Esophagus squamous epithelium (tissue), 5 donors: ENCODE results near the gene MLH3. TPM values are rescaled to one million over a fixed set of nuclear protein-coding genes. Genes with fewer than 3 reads are reported as not detected.
A peak's percentile ranks its signal among the peaks of the same experiment; 100 is the strongest.

Experiments used
- DNase-seq: peaks from one replicate; lab custom pipeline; 2025; lab: John Stamatoyannopoulos, UW
- H3K27ac ChIP-seq, 4 donors: fragments of 200-600 bp; sonication (generic); one replicate each; pipeline ENCODE4 v1.5.1; 2016 to 2019; ENCODE audit warnings: mild to moderate bottlenecking in 1 of 4
- H3K27me3 ChIP-seq, 4 donors: fragments of 200-600 bp; sonication (generic); 1 replicate in 3 of 4; 2 replicates in 1 of 4; pipeline versions ENCODE4 v1.5.1 to v1.6.0; 2017 to 2021; ENCODE audit warnings: antibody characterized with exemption in 1 of 4
- H3K36me3 ChIP-seq, 3 donors: fragments of 200-600 bp; sonication (generic); one replicate each; pipeline ENCODE4 v1.5.1; 2016 to 2019
- H3K4me1 ChIP-seq, 3 donors: fragments of 200-600 bp; sonication (generic); one replicate each; pipeline ENCODE4 v1.5.1; 2017 to 2019
- H3K4me3 ChIP-seq, 4 donors: fragments of 200-600 bp; sonication (generic); 1 replicate in 3 of 4; 2 replicates in 1 of 4; pipeline ENCODE4 v1.5.1; 2016 to 2019; ENCODE audit warnings: mild to moderate bottlenecking in 2 of 4, moderate library complexity in 1 of 4
- H3K9me3 ChIP-seq, 3 donors: fragments of 200-600 bp; sonication (generic); one replicate each; pipeline ENCODE4 v1.5.1; 2016 to 2019
- CTCF ChIP-seq, 6 experiments: fragments of 450-650 bp in 4 of 6; fragments of 200-600 bp in 2 of 6; sonication (generic) in 2 of 6; IDR thresholded peaks; one replicate each; pipeline ENCODE4 v1.5.1; 2016 to 2019; ENCODE audit warnings: antibody characterized with exemption in 6 of 6, mild to moderate bottlenecking in 4 of 6, moderate library complexity in 4 of 6
- POLR2A ChIP-seq, 4 donors: fragments of 450-650 bp; IDR thresholded peaks; one replicate each; pipeline ENCODE4 v1.6.1; 2017; ENCODE audit warnings: antibody characterized with exemption in 4 of 4, mild to moderate bottlenecking in 4 of 4, moderate library complexity in 3 of 4
- WGBS, 2 donors: methylation state at CpG; one replicate each; pipeline ENCODE4 v1.1.5; 2018; 5-methylcytosine and 5-hydroxymethylcytosine counted together
- intact Hi-C: fragments of 100-400 bp; cut with DNase I; formaldehyde crosslinking; loops from one replicate; pipeline ENCODE4 v1.15.0; 2022
- total RNA-seq, 4 donors: library from RNA; depleted of rRNA; stranded (reverse); fragments of >200 nt; gene quantifications; one replicate each; pipeline ENCODE4 v1.1.0, GENCODE V29; 2016
- donor health status: DM: yes; HTN: yes; CAD: no.

Gene MLH3
- total RNA-seq, 4 donors from 2014 or later, result 8.4 to 39.7 (median 11.0) TPM

DNA sequence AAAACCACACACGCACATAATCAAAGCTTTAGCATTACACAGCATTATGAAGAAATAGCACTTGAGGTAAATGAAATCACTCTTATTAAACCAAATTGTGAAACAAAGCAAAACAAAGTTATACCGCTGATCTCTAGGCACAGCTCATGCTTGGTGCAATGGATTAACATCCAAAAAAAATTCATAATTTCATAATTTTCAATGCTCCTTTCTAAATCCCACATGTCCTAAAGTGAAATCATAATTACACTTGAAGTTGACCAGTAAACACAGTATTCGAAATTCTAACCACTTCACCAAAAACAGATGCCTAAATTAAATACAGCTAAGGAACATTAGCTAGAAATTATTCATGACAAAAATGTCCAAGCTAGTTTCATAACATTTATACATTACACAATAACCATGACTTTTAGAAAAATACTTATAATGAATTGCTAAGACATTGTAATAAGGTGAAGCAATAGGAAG, 1.5 kb downstream of the MLH3 start:
- Histone ChIP-seq H3K27ac (peak overlapping the region in 3 of 4 donors; percentile 81 to 94 (median 92)), H3K4me3 (no peak overlapping the region), H3K4me1 (peaks cover 0 to 73% (median 29%) of the 10 kb centered on the region in 3 donors), H3K36me3 (no peaks in the 10 kb centered on the region), H3K27me3 (no peaks in the 10 kb centered on the region), H3K9me3 (no peaks in the 10 kb centered on the region)
- 71 to 81% methylated on average over 3 of the region's 3 CpGs for WGBS, 2 donors
- TF ChIP-seq CTCF (IDR thresholded peaks at IDR 0.05) (no peak), POLR2A (IDR thresholded peaks at IDR 0.05) (no peak)
- intact Hi-C loops, result no loop called here
- no peak for DNase-seq

GRCh38 chr14:75049136-75049535, 2.1 kb downstream of the MLH3 start:
- no peak overlapping the region for H3K4me3 ChIP-seq
- H3K27ac ChIP-seq, result peak overlapping the region in 3 of 4 donors; percentile 49 to 94 (median 84)
- H3K36me3 ChIP-seq, result no peaks in the 10 kb centered on the region
- no peaks in the 10 kb centered on the region for H3K9me3 ChIP-seq
- intact Hi-C loops, result no loop called here
- WGBS, 2 donors, result 74 to 83% methylated on average over 5 of the region's 5 CpGs
- no peak for TF ChIP-seq POLR2A (IDR thresholded peaks at IDR 0.05)
- peaks cover 0 to 78% (median 29%) of the 10 kb centered on the region in 3 donors for H3K4me1 ChIP-seq
- H3K27me3 ChIP-seq, result no peaks in the 10 kb centered on the region
- no peak for DNase-seq

DNA sequence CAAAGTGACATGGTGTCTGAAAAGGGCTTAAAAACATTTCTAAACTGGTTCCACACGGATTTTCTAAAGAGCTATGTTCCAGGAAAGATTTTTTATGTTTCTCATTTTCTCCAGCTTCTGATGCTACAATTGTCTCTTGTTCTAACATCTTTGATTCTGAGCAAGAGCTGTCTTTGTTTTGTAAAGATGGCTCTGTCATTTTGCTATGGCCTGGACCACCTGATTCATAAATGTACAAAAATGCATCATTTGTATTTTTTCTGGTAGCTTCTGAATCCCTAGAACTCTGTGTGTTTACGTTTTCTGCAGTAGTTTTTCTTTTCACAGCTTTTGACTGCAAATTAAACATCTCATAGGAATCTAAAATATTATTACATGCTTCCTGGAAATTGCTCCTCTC, 3.2 kb downstream of the MLH3 start:
- WGBS, 2 donors, result 70 to 85% methylated on average over 2 of the region's 2 CpGs
- H3K27ac ChIP-seq, result peak overlapping the region in 2 of 4 donors; percentile 49 to 94
- intact Hi-C loops, result no loop called here
- H3K9me3 ChIP-seq, result no peaks in the 10 kb centered on the region
- no peaks in the 10 kb centered on the region for H3K27me3 ChIP-seq
- no peak for DNase-seq
- H3K4me1 ChIP-seq, result peaks cover 0 to 75% (median 29%) of the 10 kb centered on the region in 3 donors
- TF ChIP-seq POLR2A (IDR thresholded peaks at IDR 0.05) (no peak), CTCF (IDR thresholded peaks at IDR 0.05) (no peak)
- no peak overlapping the region for H3K4me3 ChIP-seq
- H3K36me3 ChIP-seq, result peaks cover 0 to 4% (median 0%) of the 10 kb centered on the region in 3 donors

GRCh38 chr14:75047506-75047905, 3.8 kb downstream of the MLH3 start:
- H3K4me3 ChIP-seq, result no peak overlapping the region
- TF ChIP-seq POLR2A (IDR thresholded peaks at IDR 0.05) (no peak), CTCF (IDR thresholded peaks at IDR 0.05) (no peak)
- peaks cover 0 to 10% (median 0%) of the 10 kb centered on the region in 3 donors for H3K36me3 ChIP-seq
- H3K27ac ChIP-seq, result peak overlapping the region in 1 of 4 donors; percentile 94
- intact Hi-C loops, result no loop called here
- DNase-seq, result no peak
- H3K27me3 ChIP-seq, result no peaks in the 10 kb centered on the region
- 84 to 89% methylated on average over 4 of the region's 4 CpGs for WGBS, 2 donors
- H3K4me1 ChIP-seq, result peaks cover 0 to 75% (median 29%) of the 10 kb centered on the region in 3 donors
- no peaks in the 10 kb centered on the region for H3K9me3 ChIP-seq

DNA sequence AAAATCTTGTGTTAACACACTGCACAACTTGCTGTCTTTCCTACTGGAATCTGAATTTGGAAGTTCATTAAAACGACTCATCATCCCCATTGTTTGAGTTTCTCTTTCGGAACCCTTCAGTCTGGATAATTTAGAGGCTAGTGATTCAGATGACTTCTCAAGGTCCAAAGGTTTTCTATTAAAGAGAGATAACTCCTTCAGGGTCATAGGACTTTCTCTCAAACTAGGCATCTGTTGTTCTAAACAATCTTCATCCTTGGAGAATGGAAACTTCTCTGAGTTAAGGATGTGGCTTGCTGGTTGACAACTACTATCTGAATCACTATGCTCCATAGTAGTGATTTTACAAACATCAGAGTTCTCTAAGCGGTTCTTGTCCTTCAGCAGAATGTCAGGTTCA, 4.4 kb downstream of the MLH3 start:
- no peaks in the 10 kb centered on the region for H3K27me3 ChIP-seq
- no peaks in the 10 kb centered on the region for H3K9me3 ChIP-seq
- H3K36me3 ChIP-seq, result peaks cover 0 to 15% (median 0%) of the 10 kb centered on the region in 3 donors
- peaks cover 0 to 77% (median 27%) of the 10 kb centered on the region in 3 donors for H3K4me1 ChIP-seq
- no peak overlapping the region for H3K27ac ChIP-seq
- no peak for DNase-seq
- 74 to 81% methylated on average over 3 of the region's 3 CpGs for WGBS, 2 donors
- TF ChIP-seq POLR2A (IDR thresholded peaks at IDR 0.05) (no peak), CTCF (IDR thresholded peaks at IDR 0.05) (no peak)
- no peak overlapping the region for H3K4me3 ChIP-seq
- intact Hi-C loops, result no loop called here
